ENCODE results near the gene CDHR3.

DNA sequence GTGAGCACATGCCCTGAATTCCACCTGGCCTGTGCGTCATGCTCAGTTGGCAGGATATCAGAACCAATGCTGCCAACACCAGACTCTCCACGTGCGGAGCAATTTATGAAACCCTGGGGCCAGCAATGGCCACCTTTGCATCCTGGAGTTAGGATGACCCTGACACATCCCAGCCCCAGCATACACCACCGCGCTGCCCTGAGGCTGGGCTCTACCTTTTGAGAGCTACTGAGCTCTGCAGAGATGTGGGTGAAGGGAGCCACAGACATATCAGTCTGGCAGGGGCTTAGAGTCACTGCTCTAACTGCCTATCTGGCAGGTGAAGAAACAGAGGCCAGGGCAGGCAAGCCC is 107.1 kb downstream of the CDHR3 start:
- TF ChIP-seq CTCF (IDR thresholded peaks at IDR 0.05): no peak
- TF ChIP-seq POLR2AphosphoS5 (IDR thresholded peaks at IDR 0.05; ENCODE audit: low read depth, low read length): no peak

All from Panc1 (cell line).